ENCODE results near the gene NBAS. TPM values are rescaled to one million over a fixed set of nuclear protein-coding genes. Genes with fewer than 3 reads are reported as not detected.
"Not testable (repeated sequence)": the region's sequence is repeated elsewhere in the genome, so short reads cannot be mapped to it uniquely, and the experiment has no call there.

Gene NBAS
- polyA plus RNA-seq, 4 donors = 26.0 to 67.2 (median 33.6) TPM

GRCh38 chr2:15410884-15411283, 150.2 kb downstream of the NBAS start:
- Histone ChIP-seq H3K4me1 (ENCODE audit: control insufficient read depth in 3 of 3, insufficient read depth in 2 of 3, low read depth in 1 of 3, low read length in 2 of 3) (no peaks in the 10 kb centered on the region), H3K4me3 (ENCODE audit: low read depth in 1 of 3, low read length in 3 of 3) (no peak overlapping the region), H3K27me3 (ENCODE audit: control insufficient read depth in 3 of 3, insufficient read depth in 3 of 3, low read length in 3 of 3) (no peaks in the 10 kb centered on the region), H3K27ac (ENCODE audit: low read depth in 1 of 3, low read length in 2 of 3) (no peak overlapping the region), H3K9me3 (ENCODE audit: control insufficient read depth in 2 of 2, insufficient read depth in 1 of 2, low read depth in 1 of 2, low read length in 1 of 2) (no peaks in the 10 kb centered on the region), H3K36me3 (ENCODE audit: control insufficient read depth in 3 of 3, insufficient read depth in 2 of 3, low read depth in 1 of 3, low read length in 3 of 3) (peaks cover 2 to 16% (median 7%) of the 10 kb centered on the region in 3 donors)
- DNase-seq (no peak), FAIRE-seq (no peak)
- 97 to 98% (median 97%) methylated on average over 9 of the region's 9 CpGs for WGBS, 3 donors

- no peaks in the 10 kb centered on the region for H3K27me3 ChIP-seq (ENCODE audit: control insufficient read depth in 3 of 3, insufficient read depth in 3 of 3, low read length in 3 of 3)
- FAIRE-seq = no peak
- 99% methylated on average over 3 of the region's 3 CpGs for WGBS, 3 donors
Measured at GRCh38 chr2:15408759-15409158, 152.4 kb downstream of the NBAS start.

GRCh38 chr2:15407666-15408065, 153.5 kb downstream of the NBAS start:
- Histone ChIP-seq H3K36me3 (ENCODE audit: control insufficient read depth in 3 of 3, insufficient read depth in 2 of 3, low read depth in 1 of 3, low read length in 3 of 3) (peaks cover 2 to 5% (median 4%) of the 10 kb centered on the region in 3 donors), H3K4me3 (ENCODE audit: low read depth in 1 of 3, low read length in 3 of 3) (no peak overlapping the region), H3K27ac (ENCODE audit: low read depth in 1 of 3, low read length in 2 of 3) (no peak overlapping the region), H3K9me3 (ENCODE audit: control insufficient read depth in 2 of 2, insufficient read depth in 1 of 2, low read depth in 1 of 2, low read length in 1 of 2) (no peaks in the 10 kb centered on the region), H3K4me1 (ENCODE audit: control insufficient read depth in 3 of 3, insufficient read depth in 2 of 3, low read depth in 1 of 3, low read length in 2 of 3) (no peaks in the 10 kb centered on the region), H3K27me3 (ENCODE audit: control insufficient read depth in 3 of 3, insufficient read depth in 3 of 3, low read length in 3 of 3) (no peaks in the 10 kb centered on the region)
- WGBS, 3 donors = 93 to 98% (median 97%) methylated on average over 1 of the region's 1 CpG
- DNase-seq = no peak
- no peak for FAIRE-seq

More at GRCh38 chr2:15408759-15409158, 152.4 kb downstream of the NBAS start:
- Histone ChIP-seq H3K36me3 (ENCODE audit: control insufficient read depth in 3 of 3, insufficient read depth in 2 of 3, low read depth in 1 of 3, low read length in 3 of 3) (peaks cover 2 to 10% (median 4%) of the 10 kb centered on the region in 3 donors), H3K4me1 (ENCODE audit: control insufficient read depth in 3 of 3, insufficient read depth in 2 of 3, low read depth in 1 of 3, low read length in 2 of 3) (no peaks in the 10 kb centered on the region), H3K9me3 (ENCODE audit: control insufficient read depth in 2 of 2, insufficient read depth in 1 of 2, low read depth in 1 of 2, low read length in 1 of 2) (no peaks in the 10 kb centered on the region), H3K4me3 (ENCODE audit: low read depth in 1 of 3, low read length in 3 of 3) (no peak overlapping the region), H3K27ac (ENCODE audit: low read depth in 1 of 3, low read length in 2 of 3) (no peak overlapping the region)
- DNase-seq = no peak

GRCh38 chr2:15404511-15404910, 156.6 kb downstream of the NBAS start:
- not testable (repeated sequence) for H3K36me3 ChIP-seq (ENCODE audit: control insufficient read depth in 3 of 3, insufficient read depth in 2 of 3, low read depth in 1 of 3, low read length in 3 of 3); H3K4me3 ChIP-seq (ENCODE audit: low read depth in 1 of 3, low read length in 3 of 3); H3K9me3 ChIP-seq (ENCODE audit: control insufficient read depth in 2 of 2, insufficient read depth in 1 of 2, low read depth in 1 of 2, low read length in 1 of 2); FAIRE-seq; H3K4me1 ChIP-seq (ENCODE audit: control insufficient read depth in 3 of 3, insufficient read depth in 2 of 3, low read depth in 1 of 3, low read length in 2 of 3); H3K27ac ChIP-seq (ENCODE audit: low read depth in 1 of 3, low read length in 2 of 3); H3K27me3 ChIP-seq (ENCODE audit: control insufficient read depth in 3 of 3, insufficient read depth in 3 of 3, low read length in 3 of 3); DNase-seq
- 98 to 100% (median 98%) methylated on average over 9 of the region's 9 CpGs for WGBS, 3 donors

GRCh38 chr2:15400240-15400826, 160.8 kb downstream of the NBAS start:
- FAIRE-seq = no peak
- DNase-seq = no peak
- WGBS, 3 donors = 89 to 93% (median 91%) methylated on average over 5 of the region's 5 CpGs

GRCh38 chr2:15399241-15399640, 161.9 kb downstream of the NBAS start:
- WGBS, 3 donors = 96 to 100% (median 100%) methylated on average over 1 of the region's 1 CpG
- peaks cover 0 to 9% (median 4%) of the 10 kb centered on the region in 3 donors for H3K36me3 ChIP-seq (ENCODE audit: control insufficient read depth in 3 of 3, insufficient read depth in 2 of 3, low read depth in 1 of 3, low read length in 3 of 3)
- DNase-seq = no peak

More at GRCh38 chr2:15400240-15400826, 160.8 kb downstream of the NBAS start:
- Histone ChIP-seq H3K27ac (ENCODE audit: low read depth in 1 of 3, low read length in 2 of 3) (no peak overlapping the region), H3K27me3 (ENCODE audit: control insufficient read depth in 3 of 3, insufficient read depth in 3 of 3, low read length in 3 of 3) (no peaks in the 10 kb centered on the region), H3K36me3 (ENCODE audit: control insufficient read depth in 3 of 3, insufficient read depth in 2 of 3, low read depth in 1 of 3, low read length in 3 of 3) (peaks cover 0 to 9% (median 4%) of the 10 kb centered on the region in 3 donors), H3K9me3 (ENCODE audit: control insufficient read depth in 2 of 2, insufficient read depth in 1 of 2, low read depth in 1 of 2, low read length in 1 of 2) (peaks cover 0 to 7% of the 10 kb centered on the region in 2 donors), H3K4me3 (ENCODE audit: low read depth in 1 of 3, low read length in 3 of 3) (no peak overlapping the region), H3K4me1 (ENCODE audit: control insufficient read depth in 3 of 3, insufficient read depth in 2 of 3, low read depth in 1 of 3, low read length in 2 of 3) (no peaks in the 10 kb centered on the region)

GRCh38 chr2:15391751-15392150, 169.4 kb downstream of the NBAS start:
- Histone ChIP-seq H3K4me1 (ENCODE audit: control insufficient read depth in 3 of 3, insufficient read depth in 2 of 3, low read depth in 1 of 3, low read length in 2 of 3) (no peaks in the 10 kb centered on the region), H3K4me3 (ENCODE audit: low read depth in 1 of 3, low read length in 3 of 3) (no peak overlapping the region), H3K27me3 (ENCODE audit: control insufficient read depth in 3 of 3, insufficient read depth in 3 of 3, low read length in 3 of 3) (no peaks in the 10 kb centered on the region), H3K36me3 (ENCODE audit: control insufficient read depth in 3 of 3, insufficient read depth in 2 of 3, low read depth in 1 of 3, low read length in 3 of 3) (peaks cover 0 to 10% (median 0%) of the 10 kb centered on the region in 3 donors), H3K9me3 (ENCODE audit: control insufficient read depth in 2 of 2, insufficient read depth in 1 of 2, low read depth in 1 of 2, low read length in 1 of 2) (no peaks in the 10 kb centered on the region), H3K27ac (ENCODE audit: low read depth in 1 of 3, low read length in 2 of 3) (no peak overlapping the region)
- WGBS, 3 donors = 76 to 89% (median 86%) methylated on average over 1 of the region's 1 CpG
- FAIRE-seq (no peak), DNase-seq (no peak)

More at GRCh38 chr2:15399241-15399640, 161.9 kb downstream of the NBAS start:
- no peaks in the 10 kb centered on the region for H3K27me3 ChIP-seq (ENCODE audit: control insufficient read depth in 3 of 3, insufficient read depth in 3 of 3, low read length in 3 of 3)
- no peaks in the 10 kb centered on the region for H3K4me1 ChIP-seq (ENCODE audit: control insufficient read depth in 3 of 3, insufficient read depth in 2 of 3, low read depth in 1 of 3, low read length in 2 of 3)
- peaks cover 0 to 7% of the 10 kb centered on the region in 2 donors for H3K9me3 ChIP-seq (ENCODE audit: control insufficient read depth in 2 of 2, insufficient read depth in 1 of 2, low read depth in 1 of 2, low read length in 1 of 2)
- FAIRE-seq = no peak
- H3K4me3 ChIP-seq (ENCODE audit: low read depth in 1 of 3, low read length in 3 of 3) = no peak overlapping the region
- no peak overlapping the region for H3K27ac ChIP-seq (ENCODE audit: low read depth in 1 of 3, low read length in 2 of 3)

- H3K27me3 ChIP-seq (ENCODE audit: control insufficient read depth in 3 of 3, insufficient read depth in 3 of 3, low read length in 3 of 3) = no peaks in the 10 kb centered on the region
- no peak overlapping the region for H3K27ac ChIP-seq (ENCODE audit: low read depth in 1 of 3, low read length in 2 of 3)
- no peak for DNase-seq
- H3K4me1 ChIP-seq (ENCODE audit: control insufficient read depth in 3 of 3, insufficient read depth in 2 of 3, low read depth in 1 of 3, low read length in 2 of 3) = no peaks in the 10 kb centered on the region
- H3K4me3 ChIP-seq (ENCODE audit: low read depth in 1 of 3, low read length in 3 of 3) = no peak overlapping the region
- 82 to 97% (median 96%) methylated on average over 3 of the region's 3 CpGs for WGBS, 3 donors
- no peak for FAIRE-seq
- H3K36me3 ChIP-seq (ENCODE audit: control insufficient read depth in 3 of 3, insufficient read depth in 2 of 3, low read depth in 1 of 3, low read length in 3 of 3) = peaks cover 0 to 10% (median 5%) of the 10 kb centered on the region in 3 donors
- H3K9me3 ChIP-seq (ENCODE audit: control insufficient read depth in 2 of 2, insufficient read depth in 1 of 2, low read depth in 1 of 2, low read length in 1 of 2) = no peaks in the 10 kb centered on the region
Measured at GRCh38 chr2:15389895-15390294, 171.2 kb downstream of the NBAS start.

GRCh38 chr2:15389326-15389700, 171.8 kb downstream of the NBAS start:
- Histone ChIP-seq H3K27ac (ENCODE audit: low read depth in 1 of 3, low read length in 2 of 3) (no peak overlapping the region), H3K36me3 (ENCODE audit: control insufficient read depth in 3 of 3, insufficient read depth in 2 of 3, low read depth in 1 of 3, low read length in 3 of 3) (peaks cover 0 to 10% (median 5%) of the 10 kb centered on the region in 3 donors), H3K4me1 (ENCODE audit: control insufficient read depth in 3 of 3, insufficient read depth in 2 of 3, low read depth in 1 of 3, low read length in 2 of 3) (no peaks in the 10 kb centered on the region), H3K9me3 (ENCODE audit: control insufficient read depth in 2 of 2, insufficient read depth in 1 of 2, low read depth in 1 of 2, low read length in 1 of 2) (no peaks in the 10 kb centered on the region), H3K4me3 (ENCODE audit: low read depth in 1 of 3, low read length in 3 of 3) (no peak overlapping the region), H3K27me3 (ENCODE audit: control insufficient read depth in 3 of 3, insufficient read depth in 3 of 3, low read length in 3 of 3) (no peaks in the 10 kb centered on the region)
- no peak for DNase-seq
- WGBS, 3 donors = 90 to 100% (median 93%) methylated on average over 1 of the region's 1 CpG
- no peak for FAIRE-seq
